Activated naive CD8-positive, alpha-beta T cell treated with anti-CD3 and anti-CD28 coated beads, Interleukin-2, amount 50 U/mL, for 24 hours (primary cell): ENCODE data around the gene C3orf18.
A peak's percentile ranks its signal among the peaks of the same experiment; 100 is the strongest.

Source experiments
- ATAC-seq: fragments of 150-1000 bp; cut with Tn5 transposase; one replicate; pipeline ENCODE4 v1.10.0; 2021
- DNase-seq: peaks from one replicate; pipeline ENCODE4 v3.0.0; 2021
- H3K27ac Mint-ChIP-seq: one replicate; pipeline ENCODE4 v1.8.0; 2021; ENCODE audit warnings: mild to moderate bottlenecking, mixed read lengths
- H3K27me3 Mint-ChIP-seq: one replicate; pipeline ENCODE4 v1.8.0; 2021; ENCODE audit warnings: mixed read lengths
- H3K36me3 Mint-ChIP-seq: one replicate; pipeline ENCODE4 v1.8.0; 2021; ENCODE audit warnings: low read depth, mixed read lengths
- H3K4me1 Mint-ChIP-seq: one replicate; pipeline ENCODE4 v1.8.0; 2021; ENCODE audit warnings: mixed read lengths
- H3K4me3 Mint-ChIP-seq: one replicate; pipeline ENCODE4 v1.8.0; 2021; ENCODE audit warnings: mild to moderate bottlenecking, moderate library complexity, mixed read lengths
- H3K9me3 Mint-ChIP-seq: one replicate; pipeline ENCODE4 v1.8.0; 2021; ENCODE audit warnings: mixed read lengths

C3orf18 gene

DNA sequence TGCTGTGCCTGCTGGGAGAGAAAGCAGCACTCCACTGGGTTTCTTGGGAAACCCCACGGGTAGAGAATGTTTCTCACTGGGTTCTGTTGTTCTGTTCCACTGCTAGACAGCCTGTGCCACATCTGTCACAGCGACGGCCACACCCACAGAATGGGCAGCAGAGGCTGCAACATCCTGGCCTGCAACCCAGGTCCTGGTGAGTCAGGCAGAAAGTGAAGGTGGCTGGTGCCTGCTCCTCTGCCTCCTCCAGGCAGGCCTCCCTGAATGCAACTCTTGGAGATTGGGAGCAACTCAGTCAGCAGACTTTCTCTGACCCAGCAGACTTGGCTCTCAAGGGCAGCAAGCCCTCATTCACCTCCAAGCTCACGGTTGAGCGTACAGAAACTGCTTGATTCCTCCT, 13.0 kb downstream of the C3orf18 start:
- H3K36me3 Mint-ChIP-seq = no peaks in the 10 kb centered on the region
- ATAC-seq (peak; percentile 45), DNase-seq (peak; percentile 24)
- H3K27me3 Mint-ChIP-seq = peaks cover 1% of the 10 kb centered on the region
- H3K9me3 Mint-ChIP-seq = no peaks in the 10 kb centered on the region
- no peak overlapping the region for H3K4me3 Mint-ChIP-seq
- no peak overlapping the region for H3K27ac Mint-ChIP-seq
- H3K4me1 Mint-ChIP-seq = no peaks in the 10 kb centered on the region

DNA sequence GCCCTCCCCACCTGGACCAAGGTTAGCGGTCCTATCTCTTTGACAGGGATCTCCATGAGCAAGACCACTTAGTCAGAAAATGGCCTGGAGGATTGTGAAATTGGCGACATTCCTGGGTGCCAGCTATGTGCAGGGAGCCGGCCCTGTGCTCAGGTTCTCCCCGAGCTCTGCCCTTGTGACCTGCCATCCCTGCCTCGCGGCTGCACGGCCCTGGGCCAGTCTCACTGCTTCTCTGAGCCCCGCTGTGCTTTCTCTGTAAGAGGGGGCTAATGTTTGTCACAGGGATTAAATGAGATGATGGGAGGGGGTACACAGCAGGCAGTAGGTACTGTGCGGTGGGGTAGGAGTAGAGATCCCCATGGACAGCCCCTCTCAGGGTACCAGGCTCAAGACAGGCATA, 14.9 kb downstream of the C3orf18 start:
- Mint-ChIP-seq H3K4me3 (no peak overlapping the region), H3K27ac (no peak overlapping the region), H3K4me1 (no peaks in the 10 kb centered on the region), H3K27me3 (peaks cover 1% of the 10 kb centered on the region), H3K9me3 (no peaks in the 10 kb centered on the region), H3K36me3 (no peaks in the 10 kb centered on the region)
- ATAC-seq (no peak), DNase-seq (no peak)

- H3K4me1 Mint-ChIP-seq = no peaks in the 10 kb centered on the region
- peaks cover 1% of the 10 kb centered on the region for H3K27me3 Mint-ChIP-seq
- H3K9me3 Mint-ChIP-seq = no peaks in the 10 kb centered on the region
- H3K4me3 Mint-ChIP-seq = no peak overlapping the region
- no peak for DNase-seq
- H3K27ac Mint-ChIP-seq = no peak overlapping the region
- no peak for ATAC-seq
- no peaks in the 10 kb centered on the region for H3K36me3 Mint-ChIP-seq
Observed at GRCh38 chr3:50551681-50552435, 15.7 kb downstream of the C3orf18 start.

DNA sequence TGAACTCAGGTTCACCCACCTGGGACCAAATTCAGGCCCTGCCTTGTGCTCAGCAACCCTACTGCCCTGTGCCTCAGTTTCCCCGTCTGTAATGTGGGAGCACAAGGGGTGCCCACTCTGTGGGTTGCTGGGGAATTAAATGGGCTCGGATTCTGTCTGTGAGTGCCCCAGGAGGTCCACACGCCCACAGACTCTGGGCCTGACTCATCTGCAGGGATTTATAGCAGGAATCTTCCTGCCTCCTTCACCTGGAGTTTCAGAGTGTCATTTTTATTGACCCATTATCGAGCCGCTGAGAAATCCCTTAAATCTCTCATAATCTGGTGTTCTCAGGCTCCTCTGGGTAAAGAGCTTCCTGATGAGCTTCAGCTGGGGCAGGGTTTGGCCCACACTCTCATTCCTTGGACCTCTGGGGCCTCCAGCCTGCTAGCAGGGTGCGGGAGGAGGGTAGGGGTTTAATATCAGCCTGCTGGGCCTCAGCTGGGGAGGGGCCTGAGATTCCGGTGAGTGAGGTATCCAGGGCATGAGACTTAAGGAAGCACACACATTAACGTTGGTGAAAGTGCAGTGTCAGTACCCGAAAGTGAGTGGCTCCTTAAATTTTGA, 16.4 kb downstream of the C3orf18 start:
- Mint-ChIP-seq H3K36me3 (no peaks in the 10 kb centered on the region), H3K27me3 (peaks cover 1% of the 10 kb centered on the region), H3K27ac (no peak overlapping the region), H3K4me1 (no peaks in the 10 kb centered on the region), H3K9me3 (no peaks in the 10 kb centered on the region), H3K4me3 (no peak overlapping the region)
- DNase-seq (no peak), ATAC-seq (no peak)

- H3K36me3 Mint-ChIP-seq = no peaks in the 10 kb centered on the region
- H3K27me3 Mint-ChIP-seq = no peaks in the 10 kb centered on the region
- H3K27ac Mint-ChIP-seq = no peak overlapping the region
- peak; percentile 80 for DNase-seq
- no peaks in the 10 kb centered on the region for H3K4me1 Mint-ChIP-seq
- no peak overlapping the region for H3K4me3 Mint-ChIP-seq
- ATAC-seq = no peak
- no peaks in the 10 kb centered on the region for H3K9me3 Mint-ChIP-seq
Observed at GRCh38 chr3:50550079-50550736, 17.3 kb downstream of the C3orf18 start.

DNA sequence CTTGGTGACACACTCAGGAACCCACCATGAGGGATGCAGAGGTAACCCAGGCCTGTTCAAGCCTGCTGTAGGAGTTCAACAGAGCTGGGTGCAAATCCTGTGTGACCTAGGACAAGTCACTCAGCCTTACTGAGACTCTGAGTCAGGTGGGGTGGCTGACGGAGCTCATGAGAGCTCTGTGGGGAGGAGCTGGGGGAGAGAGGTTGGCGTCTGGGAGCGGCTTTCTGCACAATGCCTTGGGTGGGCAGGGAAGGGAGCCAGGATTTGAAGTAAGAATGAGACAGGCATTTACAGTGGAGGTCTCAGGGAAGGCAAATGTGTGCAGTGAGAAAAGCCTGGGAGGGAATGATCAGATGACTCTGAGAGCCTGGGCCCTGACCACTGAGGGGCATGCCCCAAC, 18.3 kb downstream of the C3orf18 start:
- no peaks in the 10 kb centered on the region for H3K27me3 Mint-ChIP-seq
- no peak overlapping the region for H3K27ac Mint-ChIP-seq
- H3K9me3 Mint-ChIP-seq = no peaks in the 10 kb centered on the region
- ATAC-seq (no peak), DNase-seq (no peak)
- H3K36me3 Mint-ChIP-seq = no peaks in the 10 kb centered on the region
- H3K4me3 Mint-ChIP-seq = no peak overlapping the region
- H3K4me1 Mint-ChIP-seq = no peaks in the 10 kb centered on the region

DNA sequence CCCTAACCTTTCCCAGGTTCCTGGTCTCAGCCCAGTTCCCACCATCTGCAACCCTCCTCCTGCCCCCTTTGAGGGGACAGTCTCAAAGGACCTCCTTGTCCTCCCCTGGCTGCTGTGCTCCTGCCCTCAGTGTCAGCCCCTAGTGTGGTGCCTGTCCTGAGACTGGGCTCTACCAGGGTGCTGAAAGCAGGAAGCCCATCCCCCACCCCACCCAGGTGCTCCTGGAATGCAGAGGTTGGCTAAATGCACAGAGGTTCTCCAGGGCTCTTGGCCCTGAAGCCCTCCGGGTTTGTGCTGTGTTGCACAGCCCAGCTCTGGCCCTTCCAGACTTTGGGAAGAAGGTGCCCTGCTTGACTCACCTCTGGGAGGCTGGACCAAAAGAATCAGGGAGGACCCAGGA, 21.8 kb downstream of the C3orf18 start:
- Mint-ChIP-seq H3K36me3 (no peaks in the 10 kb centered on the region), H3K27me3 (peaks cover 6% of the 10 kb centered on the region), H3K9me3 (no peaks in the 10 kb centered on the region), H3K4me3 (no peak overlapping the region), H3K4me1 (no peaks in the 10 kb centered on the region), H3K27ac (no peak overlapping the region)
- no peak for ATAC-seq
- DNase-seq = no peak

GRCh38 chr3:50542177-50543034, 25.1 kb downstream of the C3orf18 start:
- Mint-ChIP-seq H3K4me3 (no peak overlapping the region), H3K27me3 (peaks cover 14% of the 10 kb centered on the region), H3K27ac (no peak overlapping the region), H3K9me3 (no peaks in the 10 kb centered on the region), H3K36me3 (no peaks in the 10 kb centered on the region), H3K4me1 (no peaks in the 10 kb centered on the region)
- ATAC-seq (peak; percentile 56), DNase-seq (peak; percentile 69)

GRCh38 chr3:50539356-50540286, 27.9 kb downstream of the C3orf18 start:
- H3K4me3 Mint-ChIP-seq = no peak overlapping the region
- H3K4me1 Mint-ChIP-seq = no peaks in the 10 kb centered on the region
- H3K9me3 Mint-ChIP-seq = no peaks in the 10 kb centered on the region
- H3K27me3 Mint-ChIP-seq = peaks cover 17% of the 10 kb centered on the region
- ATAC-seq = no peak
- H3K36me3 Mint-ChIP-seq = no peaks in the 10 kb centered on the region
- no peak overlapping the region for H3K27ac Mint-ChIP-seq
- no peak for DNase-seq

- H3K27ac Mint-ChIP-seq = no peak overlapping the region
- no peak overlapping the region for H3K4me3 Mint-ChIP-seq
- ATAC-seq (no peak), DNase-seq (no peak)
- no peaks in the 10 kb centered on the region for H3K9me3 Mint-ChIP-seq
- H3K27me3 Mint-ChIP-seq = peaks cover 17% of the 10 kb centered on the region
- no peaks in the 10 kb centered on the region for H3K4me1 Mint-ChIP-seq
- no peaks in the 10 kb centered on the region for H3K36me3 Mint-ChIP-seq
Observed at GRCh38 chr3:50537421-50538129, 30.0 kb downstream of the C3orf18 start.

- Mint-ChIP-seq H3K36me3 (no peaks in the 10 kb centered on the region), H3K9me3 (no peaks in the 10 kb centered on the region), H3K4me3 (no peak overlapping the region), H3K4me1 (no peaks in the 10 kb centered on the region), H3K27me3 (peaks cover 22% of the 10 kb centered on the region), H3K27ac (no peak overlapping the region)
- ATAC-seq (no peak), DNase-seq (no peak)
Observed at GRCh38 chr3:50536471-50537180, 30.9 kb downstream of the C3orf18 start.

GRCh38 chr3:50534681-50535330, 32.7 kb downstream of the C3orf18 start:
- DNase-seq (no peak), ATAC-seq (no peak)
- Mint-ChIP-seq H3K36me3 (no peaks in the 10 kb centered on the region), H3K4me1 (no peaks in the 10 kb centered on the region), H3K9me3 (no peaks in the 10 kb centered on the region), H3K4me3 (no peak overlapping the region), H3K27ac (no peak overlapping the region), H3K27me3 (peaks cover 17% of the 10 kb centered on the region)
